Islet of Langerhans (tissue), 1 donor: ENCODE measurements around the gene SLC38A9.
"Not testable (repeated sequence)": the region's sequence is repeated elsewhere in the genome, so short reads cannot be mapped to it uniquely, and the experiment has no call there.

Experiments used
- FAIRE-seq: peaks from one replicate; lab custom pipeline; 2011; peaks lifted over from hg19 to GRCh38; lab: Jason Lieb, UNC

The SLC38A9 gene

GRCh38 chr5:55712023-55712859 lies at the start of gene SLC38A9:
Gene SLC38A9 (minus strand): TSS chr5:55712324. CDS start chr5:55697958, 14,366 bp downstream.
- FAIRE-seq: peak; percentile 33

GRCh38 chr5:55761721-55762120 lies 49.6 kb upstream of the SLC38A9 start:
- FAIRE-seq: not testable (repeated sequence)

- FAIRE-seq: no peak
These were observed 46.6 kb upstream of the SLC38A9 start for GRCh38 chr5:55758714-55759113.

GRCh38 chr5:55758231-55758630 lies 46.1 kb upstream of the SLC38A9 start:
- no peak for FAIRE-seq

- no peak for FAIRE-seq
These were observed 38.4 kb upstream of the SLC38A9 start for GRCh38 chr5:55750499-55750898.

GRCh38 chr5:55750063-55750462 lies 37.9 kb upstream of the SLC38A9 start:
- FAIRE-seq: no peak

GRCh38 chr5:55749387-55749786 lies 37.3 kb upstream of the SLC38A9 start:
- FAIRE-seq: no peak

GRCh38 chr5:55747778-55748318 lies 35.7 kb upstream of the SLC38A9 start:
- no peak for FAIRE-seq

GRCh38 chr5:55742778-55743177 lies 30.7 kb upstream of the SLC38A9 start:
- FAIRE-seq: no peak

- no peak for FAIRE-seq
These were observed 25.7 kb upstream of the SLC38A9 start, which contains the start of gene DDX4 for GRCh38 chr5:55737793-55738192. Gene DDX4 (plus strand): TSS chr5:55738061. CDS start chr5:55738964, 903 bp downstream.

GRCh38 chr5:55734658-55735057 lies 22.5 kb upstream of the SLC38A9 start:
- no peak for FAIRE-seq

GRCh38 chr5:55732585-55732984 lies 20.5 kb upstream of the SLC38A9 start:
- no peak for FAIRE-seq

- FAIRE-seq: no peak
These were observed 19.7 kb upstream of the SLC38A9 start for GRCh38 chr5:55731848-55732247.

- FAIRE-seq: no peak
These were observed 12.2 kb upstream of the SLC38A9 start for GRCh38 chr5:55724281-55724680.

- no peak for FAIRE-seq
These were observed 8.1 kb upstream of the SLC38A9 start for GRCh38 chr5:55720188-55720703.

- not testable (repeated sequence) for FAIRE-seq
These were observed 6.9 kb upstream of the SLC38A9 start for GRCh38 chr5:55719026-55719425.

GRCh38 chr5:55715519-55716078 lies 3.5 kb upstream of the SLC38A9 start:
- FAIRE-seq: no peak

- FAIRE-seq: no peak
These were observed 2.6 kb upstream of the SLC38A9 start for GRCh38 chr5:55714749-55715148.

GRCh38 chr5:55714339-55714738 lies 2.2 kb upstream of the SLC38A9 start:
- no peak for FAIRE-seq

GRCh38 chr5:55713871-55714270 lies 1.7 kb upstream of the SLC38A9 start:
- no peak for FAIRE-seq

- no peak for FAIRE-seq
These were observed 559 bp downstream of the SLC38A9 start for GRCh38 chr5:55711507-55712022.

- FAIRE-seq: no peak
These were observed 3.4 kb downstream of the SLC38A9 start for GRCh38 chr5:55708732-55709131.

GRCh38 chr5:55706230-55706629 lies 5.9 kb downstream of the SLC38A9 start:
- no peak for FAIRE-seq
